NCI-H2196 (cell line): ENCODE measurements around the gene CHRD.

Source experiments
- DNase-seq: peaks from one replicate; lab custom pipeline; 2025; ENCODE audit not compliant: unreplicated experiment; lab: John Stamatoyannopoulos, UW

The CHRD gene

GRCh38 chr3:184346480-184347190 is 33.2 kb upstream of the CHRD start:
- DNase-seq: no peak

GRCh38 chr3:184347321-184348056 is 32.4 kb upstream of the CHRD start:
- DNase-seq: no peak

DNA sequence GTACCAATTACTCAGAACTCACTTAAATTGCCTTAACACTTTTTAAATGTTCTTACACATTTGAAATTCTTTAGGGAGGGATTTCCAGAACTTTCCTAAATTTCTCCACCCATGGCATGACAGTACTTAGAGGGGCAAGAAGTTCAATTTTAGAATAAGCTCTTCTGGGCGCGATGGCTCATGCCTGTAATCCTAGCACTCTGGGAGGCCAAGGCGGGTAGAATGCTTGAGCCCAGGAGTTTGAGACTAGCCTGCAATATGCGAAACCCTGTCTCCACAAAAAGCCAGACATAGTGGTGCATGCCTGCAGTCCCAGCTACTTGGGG is 31.8 kb upstream of the CHRD start:
- DNase-seq: no peak

- DNase-seq: no peak
Measured at GRCh38 chr3:184349563-184350470, 30.0 kb upstream of the CHRD start.

GRCh38 chr3:184350618-184351017 is 29.2 kb upstream of the CHRD start:
- no peak for DNase-seq

DNA sequence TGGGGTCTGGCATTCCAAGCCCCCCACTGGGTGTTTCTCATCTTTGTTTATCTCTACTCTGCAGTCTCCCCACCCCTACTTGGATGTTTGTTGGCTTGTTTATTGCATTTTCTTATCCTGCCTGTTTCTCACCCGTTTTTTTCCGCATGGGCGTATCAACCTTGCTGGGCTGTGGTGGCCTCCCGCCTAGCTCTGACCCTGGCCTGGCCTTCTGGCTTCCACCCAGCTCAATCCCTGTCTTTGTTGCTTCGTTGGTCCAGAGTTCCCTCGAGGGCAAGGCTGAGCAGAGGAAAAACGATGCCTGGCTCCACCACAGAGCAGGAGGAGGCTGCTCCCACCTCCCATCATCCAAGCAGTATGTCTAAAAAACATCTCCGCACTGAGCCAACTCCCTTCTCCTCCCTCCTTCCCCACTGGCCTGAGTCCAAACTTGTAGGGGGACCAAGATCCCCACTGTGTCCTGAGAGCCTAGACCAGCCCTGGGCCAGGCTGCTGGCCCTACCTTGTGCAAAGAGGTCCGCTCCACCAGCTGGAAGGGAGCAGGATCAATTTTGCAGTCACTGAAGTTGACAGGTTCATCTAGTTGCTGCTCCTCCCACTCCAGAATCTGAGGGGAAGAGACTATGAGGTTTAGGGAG is 28.2 kb upstream of the CHRD start:
- DNase-seq: no peak

DNA sequence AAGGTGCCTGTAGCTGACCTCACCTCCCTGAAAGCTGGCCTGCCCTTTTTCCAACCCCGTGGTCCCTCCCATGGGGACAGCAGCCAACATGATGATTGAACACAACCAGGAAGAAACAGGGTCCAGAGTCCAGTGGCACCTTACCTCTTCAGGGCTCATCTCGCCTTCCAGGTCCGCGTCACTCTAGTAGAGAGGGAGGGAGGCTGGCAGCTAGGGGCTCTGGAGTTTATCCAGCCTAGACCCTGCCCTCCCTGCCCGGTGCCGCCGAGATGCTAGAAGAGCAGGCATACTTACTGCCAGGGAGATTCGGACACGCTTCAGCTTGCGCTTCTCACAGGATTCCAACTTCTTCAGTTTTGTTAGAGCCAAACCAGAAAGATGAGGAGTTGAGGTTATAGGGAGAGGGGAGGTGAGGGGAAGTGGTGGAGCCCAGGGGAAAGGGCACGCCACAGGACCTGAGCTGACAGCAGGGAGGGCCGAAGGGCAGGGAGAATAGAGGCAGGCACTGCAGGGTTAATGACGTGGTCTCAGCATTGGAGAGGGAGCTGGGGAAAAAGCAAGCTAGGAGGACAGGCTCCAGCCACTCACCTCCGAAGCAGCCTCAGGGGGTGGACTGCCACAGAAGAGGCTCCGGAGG is 27.6 kb upstream of the CHRD start:
- peak; percentile 68 for DNase-seq

DNA sequence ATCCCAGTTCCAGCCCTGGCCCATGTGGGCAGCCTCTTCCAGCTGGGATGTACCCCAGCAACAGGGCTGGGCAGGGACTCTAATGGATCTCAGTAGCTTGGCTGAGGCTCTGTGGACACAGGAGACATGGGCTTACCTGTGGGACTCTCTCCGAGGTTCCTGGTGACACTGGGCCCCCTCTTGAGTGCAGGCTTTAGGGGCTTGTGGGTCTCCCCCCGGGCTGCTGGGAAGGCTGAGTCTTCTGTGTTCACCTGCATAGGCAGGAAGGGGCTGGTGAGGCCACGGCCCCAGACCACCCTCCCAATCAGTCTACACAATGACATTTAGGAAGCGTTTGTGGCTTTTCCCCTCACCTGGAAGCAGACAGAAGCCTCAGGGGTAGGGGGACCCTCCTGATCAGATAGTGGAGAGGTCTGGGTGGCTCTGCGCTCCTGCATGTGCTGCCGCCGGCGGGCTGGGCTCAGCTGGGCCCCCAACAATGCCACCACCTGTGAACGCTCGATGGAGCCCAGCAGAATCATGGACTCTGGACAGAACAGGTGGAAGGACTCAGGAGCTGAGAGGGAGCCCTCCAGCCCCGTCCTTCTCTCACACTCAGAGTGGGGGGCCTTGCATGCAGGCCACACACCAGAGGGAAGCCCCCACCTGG is 26.8 kb upstream of the CHRD start:
- no peak for DNase-seq

- DNase-seq: no peak
Measured at GRCh38 chr3:184353546-184353941, 26.3 kb upstream of the CHRD start.

DNA sequence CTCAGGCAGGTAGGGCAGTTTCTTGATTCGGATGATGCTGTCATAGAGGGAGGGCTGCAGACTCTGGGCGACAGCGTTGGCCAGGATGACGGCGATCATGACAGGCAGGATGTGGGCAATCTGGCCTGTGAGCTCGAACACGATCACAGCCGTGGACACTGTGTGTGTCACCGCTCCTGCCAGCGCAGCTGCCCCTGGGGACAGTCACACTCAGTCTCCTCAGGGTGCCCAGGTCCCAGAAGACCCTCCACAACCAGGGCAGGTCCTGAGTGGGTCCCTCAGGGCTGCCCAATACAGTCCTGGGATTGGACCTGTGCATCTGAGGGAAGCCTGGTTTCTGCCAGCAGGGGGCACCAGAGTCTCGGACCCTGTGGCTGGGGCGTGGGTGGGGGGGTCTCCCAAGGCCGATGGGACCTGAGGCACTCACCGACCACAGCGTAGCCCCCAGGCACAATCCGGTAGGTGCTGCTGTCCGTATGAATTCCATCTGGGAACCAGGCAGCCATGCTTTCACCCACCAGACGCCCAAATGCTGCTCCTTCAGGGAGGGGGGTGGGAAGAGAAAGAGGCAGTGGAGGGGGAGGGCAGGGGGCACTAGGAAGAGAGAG is 25.6 kb upstream of the CHRD start:
- peak; percentile 80 for DNase-seq

GRCh38 chr3:184354754-184355153 is 25.1 kb upstream of the CHRD start:
- DNase-seq: no peak

DNA sequence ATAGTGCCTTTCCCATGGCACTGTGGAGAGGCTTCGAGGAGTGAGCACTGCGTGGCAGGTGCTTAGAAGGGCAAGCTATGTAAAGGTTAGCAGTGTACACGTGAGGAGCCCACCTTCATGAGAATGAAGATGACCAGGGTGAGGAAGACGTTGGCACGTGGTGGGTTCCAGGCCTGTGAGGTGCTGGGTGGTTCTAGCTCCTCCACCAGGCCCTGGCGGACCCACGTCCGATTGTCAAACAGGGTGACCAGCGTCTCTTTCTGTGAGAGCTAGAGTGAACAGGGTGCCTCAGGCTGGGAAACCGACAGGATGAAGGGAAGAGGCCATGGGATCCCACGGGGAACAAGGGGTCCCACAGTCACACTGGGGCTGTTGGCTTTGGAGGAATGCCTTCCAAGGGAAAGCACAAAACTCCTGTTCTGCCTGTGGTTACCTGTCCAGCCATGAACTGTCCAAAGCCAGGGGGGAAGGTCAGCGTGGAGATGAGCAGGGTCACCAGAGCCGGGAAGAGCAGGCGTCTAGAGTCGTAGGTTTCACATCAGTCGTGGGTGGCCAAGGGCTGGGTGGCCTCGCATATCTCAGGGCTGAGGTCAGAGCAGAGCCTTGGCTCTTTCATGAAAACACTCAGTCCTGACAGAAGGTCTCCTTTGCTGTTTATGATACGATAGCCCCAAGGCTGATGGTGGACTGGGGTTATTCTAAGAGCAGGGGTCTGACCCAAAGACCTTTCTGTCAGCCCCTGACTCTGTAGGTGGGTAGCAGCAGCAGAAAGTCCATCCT is 24.4 kb upstream of the CHRD start:
- DNase-seq: no peak

DNA sequence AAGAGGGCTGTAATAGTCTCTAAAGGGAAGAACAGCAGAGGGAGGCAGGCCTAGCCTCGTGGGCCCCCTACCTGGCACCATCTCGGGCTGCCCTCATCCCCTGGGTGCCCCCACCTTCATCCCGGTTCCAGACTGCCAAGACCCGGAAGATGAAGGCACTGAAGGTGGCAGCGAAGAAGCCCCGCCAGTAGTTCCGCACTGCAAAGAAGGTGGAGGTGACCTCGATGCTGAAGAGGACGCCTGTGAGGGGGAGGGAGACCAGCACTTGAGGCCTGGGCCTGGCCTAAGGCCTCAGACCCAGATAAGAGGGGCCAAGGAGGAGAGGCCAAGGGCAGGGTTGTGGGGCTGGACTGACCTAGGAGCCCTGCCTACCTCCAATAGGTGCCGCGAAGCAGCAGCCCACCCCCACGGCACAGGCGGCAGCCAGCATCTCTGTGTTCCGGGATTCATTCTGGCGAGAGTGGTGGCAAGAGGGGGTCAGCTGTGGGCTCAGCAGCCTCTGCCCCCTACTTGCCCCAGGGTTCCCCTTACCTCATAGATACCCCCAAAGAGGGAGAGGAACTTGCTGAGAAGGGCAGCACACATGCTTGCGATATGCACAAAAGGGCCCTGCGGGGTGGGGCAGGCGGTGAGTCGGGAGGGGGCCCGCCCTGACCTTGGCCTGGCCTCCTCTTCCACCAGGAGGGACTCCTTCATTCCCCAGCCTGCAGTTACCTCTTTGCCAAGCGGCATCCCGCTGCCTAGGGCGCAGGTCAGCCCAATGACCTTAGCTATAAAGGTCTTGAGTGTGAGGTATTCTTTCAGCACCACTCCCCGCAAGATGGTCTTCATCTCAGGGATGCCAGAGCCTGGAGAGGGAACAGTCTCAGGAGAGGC is 22.4 kb upstream of the CHRD start:
- DNase-seq: no peak

GRCh38 chr3:184358124-184358767 is 21.6 kb upstream of the CHRD start:
- DNase-seq: no peak

GRCh38 chr3:184358921-184359350 is 20.9 kb upstream of the CHRD start:
- no peak for DNase-seq

DNA sequence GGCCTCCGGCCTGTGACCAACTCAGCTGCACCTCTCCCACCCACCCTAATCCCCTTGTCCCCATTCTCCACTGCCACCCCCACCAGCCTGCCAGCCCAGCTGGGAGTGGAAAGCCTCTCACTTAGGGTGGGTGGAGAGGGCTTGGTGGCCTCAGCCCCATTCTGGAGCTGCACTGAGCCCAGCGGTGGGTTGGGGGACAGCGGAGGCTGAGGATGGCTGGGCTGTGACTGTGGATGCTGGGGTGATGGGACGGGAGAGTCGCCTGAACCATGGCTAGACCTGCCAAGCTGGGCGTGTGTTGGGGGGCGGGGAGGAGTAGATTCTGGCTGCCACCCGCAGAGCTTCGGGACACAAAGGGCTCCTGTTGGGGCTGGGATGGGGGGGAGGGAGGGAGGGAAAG is 20.2 kb upstream of the CHRD start:
- DNase-seq: no peak

DNA sequence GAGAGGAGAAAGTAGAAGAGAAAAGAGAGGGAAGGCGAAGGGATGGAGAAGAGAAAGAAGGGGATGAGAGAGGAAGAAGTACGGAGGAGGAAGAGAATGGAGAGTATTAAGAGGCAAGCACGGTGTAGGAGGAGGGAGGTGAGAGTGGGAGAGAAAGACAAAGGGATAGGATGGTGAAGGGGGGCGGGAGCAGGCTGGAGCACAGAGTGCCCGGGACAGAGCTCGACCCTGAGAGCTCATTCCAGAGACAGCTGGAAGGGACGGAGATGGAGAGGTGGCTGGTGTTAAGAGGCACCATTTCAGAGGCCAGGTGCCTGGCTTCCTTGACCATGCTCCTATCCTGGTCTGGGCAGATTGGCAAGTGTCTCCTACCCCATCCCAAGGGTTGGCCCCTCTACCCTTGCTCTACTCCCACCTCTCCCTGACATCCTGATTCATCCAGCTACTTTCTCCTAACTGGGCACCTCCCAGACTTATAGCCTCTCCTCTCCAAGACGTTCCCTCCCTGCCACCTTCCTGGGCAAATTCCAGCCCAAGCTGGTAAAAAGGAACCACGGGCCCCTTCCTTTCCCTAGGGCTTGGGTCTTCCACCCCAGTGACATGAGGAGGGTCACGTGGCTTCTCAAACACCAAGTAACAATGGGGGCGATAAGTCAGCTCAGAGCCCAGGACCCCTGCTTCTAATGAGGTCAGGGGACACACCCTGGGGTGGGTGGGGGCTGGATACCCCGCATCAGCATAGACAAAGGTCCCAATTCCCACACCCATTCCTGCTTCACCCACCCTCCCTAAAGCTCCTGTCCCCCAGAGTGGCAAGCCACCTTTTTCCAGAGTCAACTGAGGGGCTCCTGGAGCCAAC is 19.6 kb upstream of the CHRD start:
- no peak for DNase-seq
